ENCODE results near the gene CFAP74. TPM values are rescaled to one million over a fixed set of nuclear protein-coding genes. Genes with fewer than 3 reads are reported as not detected.

Gene CFAP74
- total RNA-seq, 1 experiment from 2014 or later, result not detected

DNA sequence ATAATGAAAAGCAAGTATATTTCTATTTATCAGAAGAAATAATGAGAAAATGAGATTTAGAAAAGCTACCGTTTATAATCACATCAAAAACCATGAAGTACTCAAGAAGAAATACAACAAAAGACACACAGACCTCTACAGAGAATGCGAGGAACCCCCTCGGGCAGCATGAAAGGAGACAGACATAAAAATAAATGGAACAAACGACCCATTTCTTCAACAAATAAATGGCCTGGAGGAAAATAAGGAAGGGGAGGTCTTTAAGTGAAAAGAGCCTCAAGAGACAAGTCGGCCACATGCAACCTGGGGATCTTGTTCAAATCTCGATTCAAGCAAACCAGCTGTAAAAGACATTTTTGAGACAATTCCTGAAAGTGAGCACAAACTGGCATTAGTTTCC lies 6.0 kb downstream of the CFAP74 start:
- Histone ChIP-seq H3K27me3 (replicated peaks) (peaks cover 3% of the 10 kb centered on the region; the same call in 1 of the 2 replicates), H3K9me3 (replicated peaks) (no peaks in the 10 kb centered on the region), H3K27ac (no peak overlapping the region), H3K4me3 (no peak overlapping the region), H3K36me3 (no peaks in the 10 kb centered on the region), H3K4me1 (replicated peaks) (no peaks in the 10 kb centered on the region)
- no peak for DNase-seq (ENCODE audit: low read depth in 1 of 2, low spot score in 2 of 2)

GRCh38 chr1:1996207-1996651 lies 7.4 kb downstream of the CFAP74 start:
- no peak overlapping the region for H3K4me3 ChIP-seq
- H3K4me1 ChIP-seq (replicated peaks), result no peaks in the 10 kb centered on the region
- H3K36me3 ChIP-seq, result no peaks in the 10 kb centered on the region
- H3K27me3 ChIP-seq (replicated peaks), result peaks cover 3% of the 10 kb centered on the region; the same call in 1 of the 2 replicates
- no peaks in the 10 kb centered on the region for H3K9me3 ChIP-seq (replicated peaks)
- DNase-seq (ENCODE audit: low read depth in 1 of 2, low spot score in 2 of 2), result no peak
- H3K27ac ChIP-seq, result no peak overlapping the region

GRCh38 chr1:1994536-1994935 lies 9.1 kb downstream of the CFAP74 start:
- DNase-seq (ENCODE audit: low read depth in 1 of 2, low spot score in 2 of 2), result no peak
- H3K9me3 ChIP-seq (replicated peaks), result no peaks in the 10 kb centered on the region
- H3K36me3 ChIP-seq, result no peaks in the 10 kb centered on the region
- no peak overlapping the region for H3K27ac ChIP-seq
- H3K4me3 ChIP-seq, result no peak overlapping the region
- H3K4me1 ChIP-seq (replicated peaks), result no peaks in the 10 kb centered on the region
- no peaks in the 10 kb centered on the region; the same call in 1 of the 2 replicates for H3K27me3 ChIP-seq (replicated peaks)

DNA sequence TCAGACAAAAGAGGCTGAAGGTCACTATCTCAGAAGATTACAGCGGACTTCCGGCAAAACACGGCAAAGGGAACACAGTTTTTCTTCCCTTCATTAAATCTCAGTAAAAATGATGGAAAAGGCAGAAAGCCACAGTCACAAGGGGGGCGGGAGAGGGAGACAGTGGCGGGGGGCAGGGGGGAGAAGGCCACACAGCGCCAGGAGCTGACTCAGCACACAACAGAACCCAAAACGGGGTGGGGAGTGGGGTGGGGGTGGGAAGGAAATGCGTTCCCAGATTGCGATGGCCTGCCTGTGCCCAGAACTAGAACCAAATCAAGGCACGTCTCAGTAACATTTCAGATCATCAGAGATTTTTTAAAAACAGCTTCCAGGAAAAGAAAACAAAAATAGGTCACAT lies 13.4 kb downstream of the CFAP74 start:
- Histone ChIP-seq H3K27me3 (replicated peaks) (0 out of 2 replicates have a peak, but pooled peaks cover 4% of the 10 kb centered on the region), H3K4me3 (no peak overlapping the region), H3K36me3 (no peaks in the 10 kb centered on the region)

DNA sequence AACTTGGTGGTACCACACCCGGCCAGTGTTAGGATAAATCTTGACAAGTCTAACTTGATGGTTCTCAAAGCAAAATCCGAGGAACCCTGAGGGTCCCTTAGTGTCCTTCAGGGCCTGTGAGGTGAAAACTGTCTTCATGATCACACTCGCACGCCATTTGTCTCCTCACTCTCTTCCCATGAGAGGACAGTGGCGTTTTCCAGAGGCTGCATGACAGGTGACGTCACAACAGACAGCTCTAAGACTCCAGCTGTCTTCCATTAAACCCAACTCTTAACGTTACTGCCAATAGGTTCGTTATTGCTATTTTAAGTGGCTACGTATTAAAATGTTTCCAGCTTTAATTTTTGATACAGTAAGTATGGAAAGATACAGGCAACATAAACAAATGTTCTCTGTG lies 13.8 kb downstream of the CFAP74 start:
- Histone ChIP-seq H3K27me3 (replicated peaks) (0 out of 2 replicates have a peak, but pooled peaks cover 8% of the 10 kb centered on the region), H3K4me1 (replicated peaks) (no peaks in the 10 kb centered on the region), H3K36me3 (no peaks in the 10 kb centered on the region), H3K27ac (no peak overlapping the region), H3K4me3 (no peak overlapping the region), H3K9me3 (replicated peaks) (no peaks in the 10 kb centered on the region)
- DNase-seq (ENCODE audit: low read depth in 1 of 2, low spot score in 2 of 2), result no peak

More for the DNA sequence above, 13.4 kb downstream of the CFAP74 start:
- Histone ChIP-seq H3K27ac (no peak overlapping the region), H3K9me3 (replicated peaks) (no peaks in the 10 kb centered on the region), H3K4me1 (replicated peaks) (no peaks in the 10 kb centered on the region)
- no peak for DNase-seq (ENCODE audit: low read depth in 1 of 2, low spot score in 2 of 2)

DNA sequence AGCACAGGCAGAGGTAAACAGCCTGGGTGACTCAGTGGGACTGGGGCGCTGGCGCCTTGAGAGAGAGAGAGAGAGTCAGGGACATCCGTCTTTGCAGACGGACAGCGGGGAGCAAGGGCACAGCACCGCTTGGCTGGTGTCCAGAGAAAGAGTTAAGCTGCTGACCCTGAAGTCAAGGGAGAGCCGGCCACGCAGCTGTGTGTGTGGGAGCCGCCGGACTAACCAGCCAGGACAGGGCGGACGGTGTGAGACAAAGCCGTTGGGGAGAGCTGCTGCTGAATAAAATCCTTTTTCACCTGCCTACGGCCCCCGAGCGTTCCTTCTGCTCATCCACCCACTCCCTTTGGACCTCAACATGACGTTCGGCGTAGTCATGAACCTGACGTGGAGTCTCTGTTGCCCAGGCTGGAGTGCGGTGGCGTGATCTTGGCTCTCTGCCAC lies 14.5 kb downstream of the CFAP74 start:
- Histone ChIP-seq H3K36me3 (no peaks in the 10 kb centered on the region), H3K9me3 (replicated peaks) (no peaks in the 10 kb centered on the region), H3K4me1 (replicated peaks) (no peaks in the 10 kb centered on the region), H3K4me3 (no peak overlapping the region), H3K27me3 (replicated peaks) (0 out of 2 replicates have a peak, but pooled peaks cover 8% of the 10 kb centered on the region), H3K27ac (no peak overlapping the region)
- no peak for DNase-seq (ENCODE audit: low read depth in 1 of 2, low spot score in 2 of 2)

DNA sequence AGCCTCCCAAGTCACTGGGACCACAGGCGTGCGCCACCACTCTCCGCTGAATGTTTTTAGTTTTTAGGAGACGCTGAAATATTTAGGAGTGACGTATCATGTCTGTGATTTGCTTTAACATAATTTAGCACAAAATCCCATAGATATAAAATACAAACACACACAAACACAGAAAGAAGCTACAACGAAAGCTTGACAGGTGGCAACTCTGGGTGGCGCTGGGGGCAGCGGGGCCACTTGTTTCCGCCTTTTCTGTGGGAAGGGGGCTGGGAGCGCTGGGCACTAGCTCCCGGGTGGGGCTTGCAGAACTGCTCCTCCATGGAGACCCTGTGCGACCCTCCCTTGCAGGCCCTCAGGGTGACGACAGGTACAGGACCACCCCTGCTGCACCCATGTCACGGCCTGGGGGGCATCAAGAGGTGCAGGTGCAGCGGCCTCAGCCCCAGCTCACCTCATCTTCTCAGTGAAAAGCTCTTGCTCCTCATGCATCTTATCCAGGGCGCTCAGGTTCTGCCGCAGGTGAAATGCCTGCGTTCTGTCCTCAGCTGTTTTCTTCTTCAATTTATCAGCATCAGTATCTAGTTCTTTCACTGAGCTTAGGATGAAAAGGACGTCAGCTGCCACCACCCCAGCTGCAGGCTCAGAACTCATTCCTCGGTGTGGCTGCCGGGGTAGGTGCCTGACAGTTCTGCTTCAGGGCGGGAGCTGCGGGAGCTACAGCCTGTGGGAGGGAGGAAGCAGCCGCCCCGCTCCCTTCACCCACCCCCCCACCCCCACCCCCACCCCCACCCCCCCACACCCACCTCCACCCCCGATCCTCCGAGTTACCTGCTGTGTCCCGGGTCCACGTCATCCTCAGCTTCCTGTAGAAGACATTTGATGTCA lies 15.3 kb downstream of the CFAP74 start:
- Histone ChIP-seq H3K36me3 (no peaks in the 10 kb centered on the region), H3K27ac (no peak overlapping the region), H3K9me3 (replicated peaks) (no peaks in the 10 kb centered on the region), H3K27me3 (replicated peaks) (0 out of 2 replicates have a peak, but pooled peaks cover 8% of the 10 kb centered on the region), H3K4me3 (no peak overlapping the region), H3K4me1 (replicated peaks) (no peaks in the 10 kb centered on the region)
- no peak for DNase-seq (ENCODE audit: low read depth in 1 of 2, low spot score in 2 of 2)

DNA sequence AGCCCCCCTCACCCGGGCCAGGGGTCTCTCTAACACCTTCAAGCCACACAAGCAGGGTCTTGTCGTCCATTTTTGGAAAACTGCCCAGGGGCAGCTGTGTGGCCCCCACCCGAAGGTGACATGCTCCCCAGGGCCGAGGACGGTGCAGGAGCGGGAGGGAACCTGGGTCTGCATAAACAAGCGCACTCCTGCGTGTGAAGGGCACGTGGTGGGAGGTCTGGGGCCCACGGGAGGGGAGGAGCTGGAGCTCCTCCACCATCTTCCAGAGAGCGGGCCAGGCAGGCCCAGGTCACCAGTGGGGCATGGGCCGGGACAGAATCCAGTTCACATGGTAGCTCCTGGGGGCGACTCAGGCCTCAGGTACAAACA lies 16.5 kb downstream of the CFAP74 start:
- Histone ChIP-seq H3K27me3 (replicated peaks) (0 out of 2 replicates have a peak, but pooled peaks cover 8% of the 10 kb centered on the region), H3K4me1 (replicated peaks) (no peaks in the 10 kb centered on the region), H3K4me3 (no peak overlapping the region), H3K27ac (no peak overlapping the region), H3K36me3 (no peaks in the 10 kb centered on the region), H3K9me3 (replicated peaks) (no peaks in the 10 kb centered on the region)
- no peak for DNase-seq (ENCODE audit: low read depth in 1 of 2, low spot score in 2 of 2)

DNA sequence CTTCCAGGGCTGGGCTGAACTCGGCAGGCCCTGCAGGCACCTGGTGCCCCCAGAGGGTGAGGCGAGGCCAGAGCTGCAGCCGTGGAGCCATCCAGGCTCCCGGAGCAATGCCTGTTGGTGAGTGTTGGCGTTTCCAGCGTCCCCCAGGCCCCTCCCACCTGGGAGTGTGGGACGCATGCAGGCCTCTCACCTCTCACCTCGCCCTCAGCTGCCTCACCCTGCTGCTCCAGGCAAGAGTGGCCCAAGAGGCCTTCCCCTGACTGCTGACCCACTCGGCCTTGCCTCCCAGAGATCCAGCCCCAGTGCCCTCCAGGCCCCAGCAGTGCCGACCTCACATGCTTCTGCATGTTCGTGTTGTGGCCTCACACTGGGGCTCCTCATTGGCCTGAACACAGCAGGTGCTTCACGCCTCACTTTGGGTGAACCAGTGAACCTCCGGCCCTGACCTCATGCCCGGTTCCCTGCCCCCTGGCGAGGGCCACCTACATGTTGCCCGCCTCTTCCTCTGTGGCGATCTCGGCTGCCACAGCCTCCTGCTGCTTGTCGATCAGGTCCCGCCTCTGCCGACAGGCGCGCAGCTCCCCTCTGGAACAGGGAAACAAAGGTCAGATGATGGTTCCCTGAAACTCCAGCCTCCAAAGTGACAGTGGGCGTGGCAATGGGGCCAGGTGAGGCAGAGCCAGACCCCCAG lies 17.0 kb downstream of the CFAP74 start:
- Histone ChIP-seq H3K9me3 (replicated peaks) (no peaks in the 10 kb centered on the region), H3K27ac (no peak overlapping the region), H3K36me3 (no peaks in the 10 kb centered on the region), H3K4me3 (no peak overlapping the region), H3K4me1 (replicated peaks) (no peaks in the 10 kb centered on the region), H3K27me3 (replicated peaks) (0 out of 2 replicates have a peak, but pooled peaks cover 8% of the 10 kb centered on the region)
- DNase-seq (ENCODE audit: low read depth in 1 of 2, low spot score in 2 of 2), result no peak

GRCh38 chr1:1985375-1986050 lies 18.1 kb downstream of the CFAP74 start:
- Histone ChIP-seq H3K36me3 (no peaks in the 10 kb centered on the region), H3K27me3 (replicated peaks) (0 out of 2 replicates have a peak, but pooled peaks cover 8% of the 10 kb centered on the region), H3K9me3 (replicated peaks) (0 out of 2 replicates have a peak, but pooled peaks cover 6% of the 10 kb centered on the region), H3K4me1 (replicated peaks) (no peaks in the 10 kb centered on the region), H3K4me3 (no peak overlapping the region), H3K27ac (no peak overlapping the region)
- DNase-seq (ENCODE audit: low read depth in 1 of 2, low spot score in 2 of 2), result no peak

DNA sequence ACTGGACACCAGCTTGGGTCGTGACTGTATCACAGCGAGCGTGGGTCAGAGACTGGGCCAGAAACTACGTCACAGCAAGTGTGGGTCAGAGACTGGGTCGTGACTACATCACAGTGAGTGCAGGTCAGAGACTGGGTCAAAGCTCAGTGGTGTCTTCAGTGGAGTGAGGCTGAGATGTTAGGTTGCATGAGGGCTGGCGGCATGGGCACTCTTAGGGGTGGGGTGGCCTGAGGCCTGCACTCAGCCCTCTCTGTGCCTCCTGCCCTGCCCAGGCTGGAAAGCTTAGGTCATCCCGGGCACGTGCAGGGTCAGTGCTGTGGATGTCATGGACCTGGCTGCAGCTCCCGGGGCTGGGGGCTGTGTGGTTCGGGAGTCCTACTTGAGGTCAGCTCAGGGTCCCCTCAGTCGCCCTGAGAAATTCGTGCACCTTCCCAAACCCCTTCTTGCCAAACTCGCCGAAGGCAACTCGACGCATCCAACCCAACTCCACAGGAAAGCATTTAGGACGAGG lies 19.0 kb downstream of the CFAP74 start:
- 0 out of 2 replicates have a peak, but pooled peaks cover 8% of the 10 kb centered on the region for H3K27me3 ChIP-seq (replicated peaks)
- DNase-seq (ENCODE audit: low read depth in 1 of 2, low spot score in 2 of 2), result no peak
- H3K36me3 ChIP-seq, result no peaks in the 10 kb centered on the region
- H3K4me3 ChIP-seq, result no peak overlapping the region
- H3K27ac ChIP-seq, result no peak overlapping the region
- H3K4me1 ChIP-seq (replicated peaks), result no peaks in the 10 kb centered on the region
- 0 out of 2 replicates have a peak, but pooled peaks cover 6% of the 10 kb centered on the region for H3K9me3 ChIP-seq (replicated peaks)

- Histone ChIP-seq H3K27ac (no peak overlapping the region), H3K36me3 (no peaks in the 10 kb centered on the region), H3K4me1 (replicated peaks) (no peaks in the 10 kb centered on the region), H3K4me3 (no peak overlapping the region), H3K9me3 (replicated peaks) (0 out of 2 replicates have a peak, but pooled peaks cover 6% of the 10 kb centered on the region), H3K27me3 (replicated peaks) (0 out of 2 replicates have a peak, but pooled peaks cover 5% of the 10 kb centered on the region)
- no peak for DNase-seq (ENCODE audit: low read depth in 1 of 2, low spot score in 2 of 2)
Measured at GRCh38 chr1:1982379-1983232, 21.0 kb downstream of the CFAP74 start.

All from SJSA1 (cell line).